ENCODE data around the gene PRR36. TPM values are rescaled to one million over a fixed set of nuclear protein-coding genes. Genes with fewer than 3 reads are reported as not detected.

Gene PRR36
- total RNA-seq, 1 donor from 2014 or later, result 20.9 TPM

DNA sequence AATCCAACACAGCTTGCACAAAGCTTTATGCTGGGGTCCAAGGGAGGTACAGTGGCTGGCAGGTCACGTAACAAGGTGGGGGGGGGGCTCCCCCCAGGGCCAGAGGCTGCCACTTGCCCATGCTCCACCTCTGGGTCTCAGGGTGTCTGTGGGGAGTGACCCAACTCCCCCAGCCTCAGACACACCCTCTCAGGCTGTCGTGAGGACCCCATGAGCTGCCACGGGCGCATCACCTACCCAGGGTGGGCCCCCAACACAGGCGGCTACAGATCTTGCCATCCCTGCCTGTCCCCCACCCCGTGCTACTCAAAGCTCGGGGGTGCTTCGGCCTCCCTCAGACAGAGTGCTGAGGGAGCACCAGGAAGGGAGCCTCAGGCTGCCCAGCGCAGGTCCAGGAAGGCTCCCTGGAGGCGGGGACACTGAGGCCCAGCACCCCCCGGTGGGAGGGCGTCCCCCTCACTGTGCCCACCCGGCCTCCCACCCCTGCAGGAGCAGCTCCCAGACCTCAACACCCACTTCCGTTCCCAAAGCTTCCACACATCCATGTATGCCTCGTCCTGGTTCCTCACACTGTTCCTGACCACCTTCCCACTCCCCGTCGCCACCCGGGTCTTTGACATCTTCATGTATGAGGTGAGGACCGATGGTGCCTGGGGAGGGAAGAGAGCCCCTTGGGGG lies 23.1 kb downstream of the PRR36 start:
- TF ChIP-seq, protein P1, sequence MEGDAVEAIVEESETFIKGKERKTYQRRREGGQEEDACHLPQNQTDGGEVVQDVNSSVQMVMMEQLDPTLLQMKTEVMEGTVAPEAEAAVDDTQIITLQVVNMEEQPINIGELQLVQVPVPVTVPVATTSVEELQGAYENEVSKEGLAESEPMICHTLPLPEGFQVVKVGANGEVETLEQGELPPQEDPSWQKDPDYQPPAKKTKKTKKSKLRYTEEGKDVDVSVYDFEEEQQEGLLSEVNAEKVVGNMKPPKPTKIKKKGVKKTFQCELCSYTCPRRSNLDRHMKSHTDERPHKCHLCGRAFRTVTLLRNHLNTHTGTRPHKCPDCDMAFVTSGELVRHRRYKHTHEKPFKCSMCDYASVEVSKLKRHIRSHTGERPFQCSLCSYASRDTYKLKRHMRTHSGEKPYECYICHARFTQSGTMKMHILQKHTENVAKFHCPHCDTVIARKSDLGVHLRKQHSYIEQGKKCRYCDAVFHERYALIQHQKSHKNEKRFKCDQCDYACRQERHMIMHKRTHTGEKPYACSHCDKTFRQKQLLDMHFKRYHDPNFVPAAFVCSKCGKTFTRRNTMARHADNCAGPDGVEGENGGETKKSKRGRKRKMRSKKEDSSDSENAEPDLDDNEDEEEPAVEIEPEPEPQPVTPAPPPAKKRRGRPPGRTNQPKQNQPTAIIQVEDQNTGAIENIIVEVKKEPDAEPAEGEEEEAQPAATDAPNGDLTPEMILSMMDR (conservative IDR thresholded peaks at IDR 0.05), result no peak
- peak overlapping the region; percentile 78 for H3K27ac Mint-ChIP-seq (ENCODE audit: unreplicated experiment)
- H3K4me1 Mint-ChIP-seq, result peaks cover 11% of the 10 kb centered on the region
- peaks cover 8% of the 10 kb centered on the region for H3K27me3 Mint-ChIP-seq (ENCODE audit: low read depth)
- no peaks in the 10 kb centered on the region for H3K9me3 Mint-ChIP-seq
- DNase-seq (ENCODE audit: low read depth, low spot score), result no peak
- H3K36me3 Mint-ChIP-seq (ENCODE audit: low read depth), result no peaks in the 10 kb centered on the region
- H3K4me3 Mint-ChIP-seq, result no peak overlapping the region

GRCh38 chr19:7850000-7850813 lies 24.0 kb downstream of the PRR36 start:
- H3K27ac Mint-ChIP-seq (ENCODE audit: unreplicated experiment), result peak overlapping the region; percentile 84
- no peak overlapping the region for H3K4me3 Mint-ChIP-seq
- no peak for DNase-seq (ENCODE audit: low read depth, low spot score)
- H3K27me3 Mint-ChIP-seq (ENCODE audit: low read depth), result peaks cover 4% of the 10 kb centered on the region
- no peaks in the 10 kb centered on the region for H3K9me3 Mint-ChIP-seq
- TF ChIP-seq, protein P1 (conservative IDR thresholded peaks at IDR 0.05), result no peak
- H3K4me1 Mint-ChIP-seq, result peaks cover 11% of the 10 kb centered on the region
- H3K36me3 Mint-ChIP-seq (ENCODE audit: low read depth), result no peaks in the 10 kb centered on the region

DNA sequence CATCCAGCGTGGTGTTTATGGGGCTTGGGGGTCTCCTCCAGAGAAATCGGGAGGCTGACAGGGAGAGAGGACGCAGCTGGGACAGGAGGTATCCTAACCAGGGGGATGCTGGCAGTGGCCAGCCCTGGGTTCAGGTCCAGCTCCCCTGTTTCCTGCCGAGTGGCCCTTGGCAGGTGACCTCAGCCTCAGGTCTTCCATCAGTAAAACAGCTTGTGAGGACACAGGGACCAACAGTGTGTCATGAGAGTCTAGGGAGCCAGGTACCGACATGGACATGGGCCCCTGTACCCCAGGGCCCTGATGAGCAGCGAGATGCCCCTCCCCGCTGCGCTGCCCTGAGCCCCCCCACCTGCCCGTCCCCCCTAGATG lies 24.6 kb downstream of the PRR36 start:
- H3K9me3 Mint-ChIP-seq, result no peaks in the 10 kb centered on the region
- peaks cover 11% of the 10 kb centered on the region for H3K4me1 Mint-ChIP-seq
- no peak for DNase-seq (ENCODE audit: low read depth, low spot score)

GRCh38 chr19:7848779-7849457 lies 25.3 kb downstream of the PRR36 start:
- H3K27ac Mint-ChIP-seq (ENCODE audit: unreplicated experiment), result no peak overlapping the region
- peaks cover 11% of the 10 kb centered on the region for H3K4me1 Mint-ChIP-seq
- TF ChIP-seq, protein P1 (conservative IDR thresholded peaks at IDR 0.05), result no peak
- DNase-seq (ENCODE audit: low read depth, low spot score), result no peak
- H3K9me3 Mint-ChIP-seq, result no peaks in the 10 kb centered on the region
- no peaks in the 10 kb centered on the region for H3K36me3 Mint-ChIP-seq (ENCODE audit: low read depth)
- H3K4me3 Mint-ChIP-seq, result no peak overlapping the region
- H3K27me3 Mint-ChIP-seq (ENCODE audit: low read depth), result no peaks in the 10 kb centered on the region

More for the DNA sequence above, 24.6 kb downstream of the PRR36 start:
- Mint-ChIP-seq H3K27me3 (ENCODE audit: low read depth) (peaks cover 4% of the 10 kb centered on the region), H3K27ac (ENCODE audit: unreplicated experiment) (no peak overlapping the region), H3K36me3 (ENCODE audit: low read depth) (no peaks in the 10 kb centered on the region), H3K4me3 (no peak overlapping the region)
- TF ChIP-seq, protein P1 (conservative IDR thresholded peaks at IDR 0.05), result no peak

DNA sequence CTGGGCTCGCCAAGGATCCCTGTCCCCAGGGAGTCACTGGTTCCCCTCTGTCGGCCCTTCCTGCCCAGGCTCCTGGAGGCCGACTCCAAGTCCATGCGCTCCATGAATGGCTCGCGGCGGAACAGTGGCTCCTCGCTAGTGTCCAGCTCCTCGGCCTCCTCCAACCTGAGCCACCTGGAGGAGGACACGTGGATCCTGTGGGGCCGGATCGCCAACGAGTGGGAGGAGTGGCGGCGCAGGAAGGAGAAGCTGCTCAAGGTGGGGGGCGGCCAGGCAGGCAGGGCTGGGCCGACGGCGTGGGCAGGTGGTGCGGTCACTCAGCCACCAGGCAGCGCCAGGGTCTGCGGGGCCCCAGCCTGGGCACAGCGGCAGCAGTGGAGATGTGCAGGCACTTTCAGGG lies 26.5 kb downstream of the PRR36 start:
- H3K27me3 Mint-ChIP-seq (ENCODE audit: low read depth), result no peaks in the 10 kb centered on the region
- DNase-seq (ENCODE audit: low read depth, low spot score), result no peak

More for the DNA sequence above, 26.5 kb downstream of the PRR36 start:
- TF ChIP-seq, protein P1 (conservative IDR thresholded peaks at IDR 0.05), result no peak
- Mint-ChIP-seq H3K36me3 (ENCODE audit: low read depth) (no peaks in the 10 kb centered on the region), H3K4me3 (no peak overlapping the region), H3K4me1 (no peaks in the 10 kb centered on the region), H3K9me3 (no peaks in the 10 kb centered on the region), H3K27ac (ENCODE audit: unreplicated experiment) (no peak overlapping the region)

Measured in neural crest cell (in vitro differentiated cells).